NCI-H526 (cell line): ENCODE data around the gene PRTN3.

Experiments used
- DNase-seq, 2 experiments: peaks; one replicate each; lab custom pipeline; 2025; lab: John Stamatoyannopoulos, UW

The PRTN3 gene

GRCh38 chr19:803099-803561 lies 37.7 kb upstream of the PRTN3 start:
- no peak for DNase-seq

- no peak for DNase-seq
Observed at GRCh38 chr19:803686-804418, 36.9 kb upstream of the PRTN3 start.

DNA sequence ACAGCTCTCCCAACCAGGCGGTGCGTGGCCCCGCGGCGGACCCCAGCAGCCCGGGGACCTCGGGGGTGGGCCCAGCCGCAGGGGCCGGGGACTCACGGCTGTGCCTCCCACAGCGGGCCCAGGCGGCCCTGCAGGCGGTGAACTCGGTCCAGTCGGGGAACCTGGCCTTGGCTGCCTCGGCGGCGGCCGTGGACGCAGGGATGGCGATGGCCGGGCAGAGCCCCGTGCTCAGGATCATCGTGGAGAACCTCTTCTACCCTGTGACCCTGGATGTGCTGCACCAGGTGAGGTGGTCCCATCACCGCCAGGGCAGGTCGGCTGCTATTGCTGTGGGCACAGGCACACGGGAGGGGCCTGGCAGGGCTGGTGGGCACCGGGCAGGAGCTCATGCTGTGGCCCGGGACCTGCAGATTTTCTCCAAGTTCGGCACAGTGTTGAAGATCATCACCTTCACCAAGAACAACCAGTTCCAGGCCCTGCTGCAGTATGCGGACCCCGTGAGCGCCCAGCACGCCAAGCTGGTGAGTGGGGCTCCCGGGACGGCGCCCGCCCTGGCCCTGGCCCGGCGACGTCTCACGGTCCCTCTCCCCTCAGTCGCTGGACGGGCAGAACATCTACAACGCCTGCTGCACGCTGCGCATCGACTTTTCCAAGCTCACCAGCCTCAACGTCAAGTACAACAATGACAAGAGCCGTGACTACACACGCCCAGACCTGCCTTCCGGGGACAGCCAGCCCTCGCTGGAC lies 36.2 kb upstream of the PRTN3 start:
- no peak for DNase-seq

DNA sequence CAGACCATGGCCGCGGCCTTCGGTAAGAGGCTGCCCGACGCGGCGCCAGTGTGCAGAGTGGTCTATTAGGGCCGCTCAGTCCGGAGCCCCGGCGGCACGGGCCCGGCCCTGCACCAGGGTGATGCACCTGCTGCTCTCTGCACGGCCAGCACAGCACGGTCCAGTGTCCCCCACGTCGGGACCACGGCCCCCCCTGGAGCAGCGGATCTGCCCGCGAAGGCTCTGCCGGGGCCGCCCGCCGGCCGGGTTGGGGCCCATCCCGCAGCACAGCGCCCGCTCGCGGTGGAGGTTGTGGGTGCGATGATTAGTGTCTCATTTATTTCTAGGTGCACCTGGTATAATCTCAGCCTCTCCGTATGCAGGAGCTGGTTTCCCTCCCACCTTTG lies 35.6 kb upstream of the PRTN3 start:
- no peak for DNase-seq

GRCh38 chr19:805600-806550 lies 34.9 kb upstream of the PRTN3 start:
- DNase-seq: no peak

DNA sequence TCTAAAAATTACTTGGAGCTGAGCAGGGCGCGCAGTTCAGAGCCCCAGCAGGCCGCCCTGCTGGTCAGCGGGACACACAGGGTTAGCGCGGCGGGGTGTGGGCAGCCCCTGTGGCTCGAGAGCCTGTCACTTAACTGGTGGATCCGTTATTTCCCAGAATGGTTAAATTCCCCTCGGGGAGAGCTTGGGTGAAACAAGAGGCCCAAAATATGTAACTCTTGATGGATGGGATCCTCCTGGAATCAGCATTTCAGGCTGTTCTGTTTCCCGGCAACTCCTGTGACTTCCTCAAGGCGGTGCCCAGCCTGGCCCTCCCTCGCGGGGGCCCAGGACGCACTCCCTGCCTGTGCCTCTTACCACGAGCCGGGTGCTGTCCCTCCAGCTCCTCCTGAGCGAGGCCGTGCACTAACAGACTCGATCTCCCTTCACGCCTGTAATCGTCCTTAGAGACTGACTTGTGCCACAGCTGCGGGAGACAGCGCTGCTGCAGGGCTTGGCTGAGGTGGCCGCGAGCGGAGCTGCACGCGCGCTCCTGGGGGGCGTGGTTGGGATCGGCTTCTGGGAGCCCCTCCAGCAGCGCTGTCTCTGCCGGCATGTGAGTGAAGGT lies 33.9 kb upstream of the PRTN3 start:
- DNase-seq: no peak

DNA sequence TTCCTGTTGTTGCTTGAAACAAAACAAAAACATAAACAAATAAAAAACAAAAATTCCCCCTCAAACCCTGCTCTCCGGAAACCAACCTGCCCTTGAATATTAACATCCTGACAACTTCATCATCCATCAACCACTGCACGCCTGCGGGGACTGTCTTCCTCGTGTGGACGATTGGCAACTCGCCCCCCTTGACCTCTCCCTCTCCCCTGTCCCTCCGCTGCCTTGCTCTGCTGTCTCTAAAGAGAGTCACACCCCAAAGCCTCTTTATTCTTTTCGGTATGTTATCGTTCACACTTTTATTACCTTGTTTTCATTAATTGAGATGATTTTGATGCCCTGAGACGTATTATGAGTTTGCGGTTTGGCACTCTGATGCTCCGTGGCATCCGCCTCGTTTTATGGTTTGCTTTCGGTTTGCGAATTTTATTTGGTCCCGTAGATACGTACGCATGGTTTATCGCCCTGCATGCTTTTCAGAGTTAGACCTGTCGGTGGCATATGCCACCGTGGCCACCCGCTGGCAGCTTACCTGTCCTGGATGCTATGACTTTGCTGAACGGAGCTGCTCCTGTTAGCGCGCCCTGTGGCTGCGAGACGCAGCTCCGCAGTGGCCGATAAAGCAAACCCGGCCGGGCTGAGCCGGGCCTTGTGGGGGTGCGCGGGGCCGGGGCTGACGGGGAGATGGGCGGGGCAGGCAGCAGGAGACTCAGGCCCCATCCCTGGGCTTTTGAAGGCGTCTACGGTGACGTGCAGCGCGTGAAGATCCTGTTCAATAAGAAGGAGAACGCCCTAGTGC lies 33.0 kb upstream of the PRTN3 start:
- no peak for DNase-seq

DNA sequence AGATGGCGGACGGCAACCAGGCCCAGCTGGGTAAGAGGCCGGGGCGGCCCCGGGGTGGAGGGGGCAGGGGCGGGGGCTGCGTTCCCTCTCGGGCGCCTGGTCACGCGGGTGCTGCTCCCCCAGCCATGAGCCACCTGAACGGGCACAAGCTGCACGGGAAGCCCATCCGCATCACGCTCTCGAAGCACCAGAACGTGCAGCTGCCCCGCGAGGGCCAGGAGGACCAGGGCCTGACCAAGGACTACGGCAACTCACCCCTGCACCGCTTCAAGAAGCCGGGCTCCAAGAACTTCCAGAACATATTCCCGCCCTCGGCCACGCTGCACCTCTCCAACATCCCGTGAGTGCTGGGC lies 32.4 kb upstream of the PRTN3 start:
- DNase-seq: no peak

- DNase-seq: no peak
Observed at GRCh38 chr19:810077-810855, 30.5 kb upstream of the PRTN3 start.

DNA sequence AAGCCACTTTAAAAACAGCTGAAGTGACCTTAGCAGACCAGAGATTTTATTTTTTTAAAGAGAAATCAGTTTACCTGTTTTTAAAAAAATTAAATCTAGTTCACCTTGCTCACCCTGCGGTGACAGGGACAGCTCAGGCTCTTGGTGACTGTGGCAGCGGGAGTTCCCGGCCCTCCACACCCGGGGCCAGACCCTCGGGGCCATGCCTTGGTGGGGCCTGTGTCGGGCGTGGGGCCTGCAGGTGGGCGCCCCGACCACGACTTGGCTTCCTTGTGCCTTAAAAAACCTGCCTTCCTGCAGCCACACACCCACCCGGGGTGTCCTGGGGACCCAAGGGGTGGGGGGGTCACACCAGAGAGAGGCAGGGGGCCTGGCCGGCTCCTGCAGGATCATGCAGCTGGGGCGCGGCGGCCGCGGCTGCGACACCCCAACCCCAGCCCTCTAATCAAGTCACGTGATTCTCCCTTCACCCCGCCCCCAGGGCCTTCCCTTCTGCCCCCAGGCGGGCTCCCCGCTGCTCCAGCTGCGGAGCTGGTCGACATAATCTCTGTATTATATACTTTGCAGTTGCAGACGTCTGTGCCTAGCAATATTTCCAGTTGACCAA lies 29.8 kb upstream of the PRTN3 start:
- DNase-seq: no peak

GRCh38 chr19:811506-812048 lies 29.2 kb upstream of the PRTN3 start:
- DNase-seq: no peak

GRCh38 chr19:812049-812746 lies 28.6 kb upstream of the PRTN3 start:
- DNase-seq: peak in 1 of 2 experiments; percentile 47

- no peak for DNase-seq
Observed at GRCh38 chr19:812747-813218, 28.0 kb upstream of the PRTN3 start.

- DNase-seq: no peak
Observed at GRCh38 chr19:813219-814151, 27.3 kb upstream of the PRTN3 start.

DNA sequence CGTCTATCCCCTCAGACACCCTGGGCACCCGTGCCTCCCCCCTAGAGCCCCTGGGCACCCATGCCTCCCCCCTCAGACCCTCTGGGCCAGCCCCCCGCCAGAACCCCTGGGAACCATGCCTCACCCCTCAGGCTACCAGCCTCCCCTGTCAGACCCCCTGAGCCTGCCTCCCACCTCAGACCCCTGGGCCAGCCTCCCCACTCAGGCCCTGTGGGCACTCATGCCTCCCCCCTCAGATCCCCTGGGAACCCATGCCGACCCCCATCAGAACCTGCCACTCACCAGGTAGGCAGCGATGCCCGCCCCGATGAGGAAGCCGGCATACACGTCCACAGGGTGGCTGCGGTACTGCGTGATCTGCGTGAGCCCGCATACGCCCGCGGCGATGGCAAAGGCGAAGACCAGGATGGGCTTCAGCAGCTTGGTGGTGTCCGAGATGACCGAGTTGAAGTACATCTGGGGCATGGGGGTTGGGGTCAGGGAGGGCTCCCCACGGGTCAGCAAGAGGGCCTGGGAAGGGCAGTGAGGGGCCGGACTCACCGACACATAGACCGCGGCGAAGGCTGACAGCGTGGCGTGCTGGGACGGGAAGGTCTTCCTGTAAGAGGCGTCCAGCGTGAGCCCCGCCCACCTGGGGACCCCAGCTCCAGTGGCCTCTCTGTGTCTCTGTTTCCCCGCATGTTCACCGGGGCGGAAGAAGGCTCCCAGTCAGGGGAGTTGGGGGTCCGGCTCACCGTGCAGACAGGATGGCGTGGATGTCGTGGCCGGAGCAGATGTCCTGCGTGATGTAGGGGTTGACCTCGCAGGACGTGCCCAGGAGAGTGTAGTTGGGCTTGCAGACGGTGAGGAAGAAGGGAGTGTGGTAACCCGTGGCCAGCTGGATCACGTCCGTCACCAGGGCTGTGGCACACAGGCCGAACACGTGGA lies 26.4 kb upstream of the PRTN3 start:
- DNase-seq: no peak

DNA sequence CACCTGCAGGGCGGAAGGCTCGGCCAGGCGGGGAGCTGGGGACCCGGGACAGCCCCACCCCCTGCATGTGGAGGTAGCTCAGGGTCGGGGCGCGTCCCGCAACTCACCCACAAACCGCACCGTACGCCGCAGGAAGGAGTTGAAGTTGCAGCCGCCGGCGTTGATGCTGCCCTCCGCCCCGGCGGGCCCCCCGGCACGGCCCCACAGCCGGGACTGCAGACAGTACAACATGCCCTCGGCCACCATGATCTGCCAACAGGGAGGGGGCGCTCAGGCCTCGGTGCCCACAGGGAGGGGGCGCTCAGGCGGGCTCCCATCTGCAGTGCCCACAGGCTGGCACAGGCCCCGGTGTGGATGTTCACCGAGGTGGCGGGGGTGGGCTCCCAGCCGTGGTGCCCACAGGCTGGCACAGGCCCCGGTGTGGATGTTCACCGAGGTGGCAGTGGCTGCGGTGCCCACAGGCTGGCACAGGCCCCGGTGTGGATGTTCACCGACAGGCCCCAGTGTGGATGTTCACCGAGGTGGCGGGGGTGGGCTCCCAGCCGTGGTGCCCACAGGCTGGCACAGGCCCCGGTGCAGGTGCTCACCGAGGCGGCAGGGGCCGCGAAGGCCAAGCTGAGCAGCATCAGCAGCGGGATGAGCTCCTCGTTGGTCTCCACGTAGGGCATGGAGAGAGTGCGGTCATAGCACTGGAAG lies 25.6 kb upstream of the PRTN3 start:
- no peak for DNase-seq
